Choroid plexus epithelial cell (primary cell): ENCODE data around the gene RAD51B.
"Not testable (repeated sequence)": the region's sequence is repeated elsewhere in the genome, so short reads cannot be mapped to it uniquely, and the experiment has no call there.

ENCODE experiments used
- DNase-seq: peaks from one replicate; pipeline ENCODE4 v3.0.0-alpha.2; 2010; ENCODE audit warnings: low read depth
- H3K4me3 ChIP-seq: 2 replicates; pipeline ENCODE4 v1.5.1; 2011; ENCODE audit warnings: low read depth, mild to moderate bottlenecking, control low read depth, low read length, moderate library complexity
- CTCF ChIP-seq: conservative IDR thresholded peaks from 2 replicates; pipeline ENCODE4 v1.5.1; 2011; ENCODE audit warnings: low read depth, mild to moderate bottlenecking, control low read depth, inconsistent platforms, low read length, moderate library complexity

Gene RAD51B

GRCh38 chr14:68016255-68016914 is 196.8 kb downstream of the RAD51B start:
- no peak overlapping the region for H3K4me3 ChIP-seq
- TF ChIP-seq CTCF = no peak
- peak; percentile 68 for DNase-seq

GRCh38 chr14:68018598-68018997 is 199.0 kb downstream of the RAD51B start:
- no peak for TF ChIP-seq CTCF
- H3K4me3 ChIP-seq = no peak overlapping the region
- no peak for DNase-seq

- DNase-seq = no peak
- no peak for TF ChIP-seq CTCF
- no peak overlapping the region for H3K4me3 ChIP-seq
Measured at GRCh38 chr14:68020493-68020892, 200.9 kb downstream of the RAD51B start.

- TF ChIP-seq CTCF = no peak
- H3K4me3 ChIP-seq = no peak overlapping the region
- no peak for DNase-seq
Measured at GRCh38 chr14:68020999-68021663, 201.6 kb downstream of the RAD51B start.

- no peak for TF ChIP-seq CTCF
- peak; percentile 73 for DNase-seq
- H3K4me3 ChIP-seq = no peak overlapping the region
Measured at GRCh38 chr14:68027276-68027675, 207.7 kb downstream of the RAD51B start.

- TF ChIP-seq CTCF = no peak
Measured at GRCh38 chr14:68028075-68028474, 208.5 kb downstream of the RAD51B start.

GRCh38 chr14:68031011-68031410 is 211.4 kb downstream of the RAD51B start:
- not testable (repeated sequence) for H3K4me3 ChIP-seq, DNase-seq

More at GRCh38 chr14:68028075-68028474, 208.5 kb downstream of the RAD51B start:
- H3K4me3 ChIP-seq = no peak overlapping the region
- DNase-seq = no peak
